ENCODE measurements around the gene NID1.

The NID1 gene

DNA sequence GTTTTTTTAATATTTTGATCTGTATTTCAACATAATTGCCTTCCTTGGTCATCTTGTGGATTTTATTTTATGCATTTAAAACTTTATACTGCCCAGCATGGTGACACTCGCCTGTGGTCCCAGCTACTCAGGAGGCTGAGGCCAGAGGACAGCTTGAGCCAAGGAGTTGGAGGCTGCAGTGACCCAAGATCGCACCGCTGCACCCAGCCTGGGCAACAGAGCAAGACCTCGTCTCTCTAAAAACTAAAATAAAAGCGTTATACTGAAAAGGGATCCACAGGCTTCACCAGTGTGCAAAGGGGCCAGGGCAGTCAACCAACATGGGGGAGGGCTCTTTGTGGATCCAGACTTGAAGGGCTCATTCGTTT lies 1.4 kb downstream of the NID1 start:
- no peak for DNase-seq

DNA sequence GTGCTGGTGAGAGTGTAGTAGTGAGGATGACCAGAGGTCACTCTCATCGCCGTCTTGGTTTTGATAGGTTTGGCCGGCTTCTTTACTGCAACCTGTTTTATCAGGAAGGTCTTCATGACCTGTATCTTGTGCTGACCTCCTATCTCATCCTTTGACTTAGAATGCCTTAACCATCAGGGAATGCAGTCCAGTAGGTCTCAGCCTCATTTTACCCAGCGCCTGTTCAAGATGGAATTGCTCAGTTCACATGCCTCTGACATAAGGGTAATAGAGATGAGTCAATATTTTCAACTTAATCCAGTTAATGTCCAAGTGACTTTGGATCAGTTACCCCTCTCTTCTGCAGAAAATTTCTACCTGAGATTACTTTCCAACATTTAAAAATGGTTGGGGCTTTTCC lies 4.6 kb downstream of the NID1 start:
- no peak for DNase-seq

DNA sequence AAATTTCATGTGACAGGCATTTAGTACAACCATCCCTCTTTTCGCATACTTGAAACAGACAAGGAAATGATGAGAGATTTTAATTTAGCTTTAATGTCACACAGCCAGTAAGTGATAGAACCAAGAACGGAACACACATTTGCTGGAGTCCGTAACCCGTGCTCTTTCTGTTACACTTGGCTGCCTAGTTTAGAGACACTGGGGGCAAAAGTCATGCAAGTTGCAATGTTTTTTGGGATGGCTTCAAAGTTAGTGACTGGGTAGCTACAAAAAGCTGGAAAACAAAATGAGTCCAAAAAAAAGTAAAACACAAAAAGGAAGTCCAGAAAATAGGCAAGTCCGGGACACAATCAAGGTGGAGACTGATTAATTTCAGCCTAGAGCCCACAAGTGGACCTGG lies 5.9 kb downstream of the NID1 start:
- no peak for DNase-seq

DNA sequence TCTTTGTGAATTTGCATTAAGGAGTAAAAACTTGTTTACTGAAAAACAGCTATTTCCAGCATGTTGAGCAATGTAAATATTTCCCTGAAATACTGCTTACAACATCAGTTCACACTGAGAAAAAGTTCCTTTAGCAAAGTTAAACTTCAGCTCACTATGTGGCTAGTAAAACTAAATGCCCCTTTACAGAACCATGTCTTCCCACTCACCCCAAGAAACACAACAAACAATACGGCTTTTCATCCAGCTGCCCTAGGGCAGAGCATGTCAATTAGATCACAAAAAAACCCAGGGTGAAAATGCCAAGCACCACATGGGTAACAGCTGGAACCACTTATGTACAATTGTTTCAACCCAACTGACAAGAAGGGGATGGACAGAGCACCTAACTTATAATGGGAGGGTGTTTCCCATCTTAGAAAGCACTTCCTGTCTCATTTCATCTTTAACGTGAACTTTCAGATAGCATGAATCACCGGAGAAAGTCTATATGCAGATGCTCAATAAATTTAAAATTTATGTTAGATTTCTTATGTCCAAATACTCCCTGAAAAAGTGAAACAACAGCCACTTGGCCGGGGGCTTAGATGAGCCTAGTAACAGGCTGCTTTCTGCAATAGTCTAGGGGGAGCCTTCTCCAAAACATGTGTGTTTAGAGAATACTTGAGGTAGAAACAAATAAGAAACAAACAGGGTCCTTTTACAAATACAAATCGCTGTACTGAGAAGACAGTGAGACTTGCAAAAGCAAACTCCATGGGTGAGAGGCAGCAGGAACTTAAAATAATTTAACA lies 6.6 kb downstream of the NID1 start:
- no peak for DNase-seq

DNA sequence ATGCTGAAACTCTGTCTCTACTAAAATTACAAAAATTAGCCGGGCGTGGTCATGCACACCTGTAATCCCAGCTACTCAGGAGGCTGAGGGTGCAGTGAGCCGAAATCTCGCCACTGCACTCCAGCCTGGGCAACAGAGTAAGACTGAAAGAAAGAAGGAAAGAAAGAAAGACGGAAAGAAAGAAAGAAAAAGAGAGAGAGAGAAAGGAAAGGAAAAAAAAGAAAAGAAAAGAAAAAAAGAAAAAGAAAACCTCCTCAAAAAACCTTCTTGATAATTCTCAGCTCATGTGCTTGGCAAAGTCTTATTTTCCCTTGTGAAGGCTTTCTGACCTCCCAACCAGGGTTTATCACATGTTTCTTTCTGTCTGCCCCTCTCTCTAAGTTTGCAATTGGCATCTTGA lies 7.3 kb downstream of the NID1 start:
- no peak for DNase-seq

DNA sequence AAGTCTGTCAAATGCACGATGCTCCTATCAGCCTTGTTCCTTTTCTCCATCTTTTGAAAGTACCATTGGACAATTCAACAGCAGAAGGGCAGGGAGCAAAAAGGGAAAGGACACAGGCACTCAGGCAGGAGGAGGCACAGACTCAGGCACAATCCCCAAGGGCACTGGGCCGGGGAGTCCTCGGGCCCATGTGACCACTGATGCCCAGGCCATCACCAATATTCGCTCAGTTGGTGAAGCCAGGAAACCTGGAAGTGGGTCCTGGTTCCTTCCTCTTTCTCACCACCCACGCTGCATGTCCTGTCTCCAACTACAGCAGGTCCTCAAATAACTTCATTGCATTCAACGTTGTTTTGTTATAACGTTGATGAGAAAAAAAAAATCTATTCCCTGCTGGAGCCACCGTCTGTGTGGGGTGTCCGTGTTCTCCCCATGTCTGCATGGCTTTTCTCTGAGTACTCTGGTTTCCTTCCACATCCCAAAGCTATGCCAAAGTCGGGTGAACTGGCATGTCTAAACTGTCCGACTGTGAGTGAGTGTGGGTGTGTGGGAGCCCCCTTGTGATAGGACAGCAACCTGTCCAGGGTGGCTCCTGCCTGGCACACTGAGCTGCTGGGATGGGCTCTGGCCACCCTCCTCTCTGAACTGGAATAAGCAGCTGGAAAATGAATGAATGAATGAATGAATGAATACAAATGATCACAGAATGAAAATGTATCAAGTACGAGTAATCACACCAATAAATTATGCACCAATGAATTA lies 12.5 kb downstream of the NID1 start:
- no peak for DNase-seq

DNA sequence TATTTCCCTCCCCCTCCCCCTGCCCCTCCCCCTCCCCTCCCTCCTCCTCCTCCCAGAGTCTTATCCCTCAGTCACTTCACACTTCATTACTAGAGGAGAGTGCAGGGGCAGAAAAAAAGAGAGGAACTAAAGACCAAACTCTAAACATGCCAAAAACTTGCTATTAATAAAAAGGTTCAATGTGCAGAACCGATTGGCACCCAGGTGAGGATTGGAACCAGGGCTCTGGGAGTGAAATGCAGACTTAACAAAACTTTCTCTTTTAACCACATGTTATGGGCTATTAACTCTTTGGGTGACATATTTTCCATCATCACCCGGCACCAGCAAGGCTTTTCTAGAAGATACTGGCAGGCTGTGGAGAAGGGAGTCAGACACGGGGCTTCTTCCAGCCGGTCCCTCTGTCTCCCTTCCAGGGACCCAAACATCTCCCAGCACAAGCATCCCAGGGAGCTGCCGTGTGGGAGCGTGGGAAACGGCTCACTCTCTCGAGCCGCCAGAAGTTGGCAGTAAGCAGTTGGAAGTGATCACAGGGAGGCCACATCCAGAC lies 13.6 kb downstream of the NID1 start:
- no peak for DNase-seq

DNA sequence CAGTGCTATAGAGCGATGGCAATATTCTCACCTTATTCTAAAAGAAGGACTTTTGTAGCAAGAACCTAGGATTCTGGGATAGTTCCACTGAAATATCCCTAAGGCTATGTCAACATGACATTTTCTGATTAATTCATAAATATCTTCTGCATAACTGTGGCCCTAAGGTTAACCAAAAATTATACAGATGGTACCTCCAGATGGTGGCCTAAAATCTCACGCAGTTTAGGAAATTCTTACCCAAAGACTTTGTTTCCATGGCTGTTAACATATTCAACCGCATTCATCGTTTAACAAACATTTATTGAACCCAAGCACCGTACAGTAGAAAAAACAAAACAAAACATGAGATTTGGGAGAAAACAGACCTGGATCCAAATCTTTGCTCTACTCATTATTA lies 19.1 kb downstream of the NID1 start:
- no peak for DNase-seq

DNA sequence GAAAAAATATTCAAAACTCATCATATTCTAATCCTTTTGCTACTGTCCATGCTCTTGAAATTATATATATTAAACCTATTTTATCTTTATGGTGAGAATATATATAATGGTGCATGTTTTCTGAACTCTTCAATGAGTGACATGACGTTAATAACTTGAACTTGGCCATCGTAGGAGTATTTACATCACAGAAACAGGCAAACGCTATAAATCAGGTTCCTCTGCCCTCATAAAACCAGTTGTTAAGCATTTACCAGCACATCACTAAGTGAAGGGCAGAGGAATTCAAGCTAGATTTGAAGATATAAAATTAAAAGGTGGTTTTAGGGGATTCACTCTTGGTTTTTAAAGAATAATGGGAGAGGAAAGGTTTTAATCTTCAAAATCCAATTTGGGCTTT lies 20.5 kb downstream of the NID1 start:
- no peak for DNase-seq

DNA sequence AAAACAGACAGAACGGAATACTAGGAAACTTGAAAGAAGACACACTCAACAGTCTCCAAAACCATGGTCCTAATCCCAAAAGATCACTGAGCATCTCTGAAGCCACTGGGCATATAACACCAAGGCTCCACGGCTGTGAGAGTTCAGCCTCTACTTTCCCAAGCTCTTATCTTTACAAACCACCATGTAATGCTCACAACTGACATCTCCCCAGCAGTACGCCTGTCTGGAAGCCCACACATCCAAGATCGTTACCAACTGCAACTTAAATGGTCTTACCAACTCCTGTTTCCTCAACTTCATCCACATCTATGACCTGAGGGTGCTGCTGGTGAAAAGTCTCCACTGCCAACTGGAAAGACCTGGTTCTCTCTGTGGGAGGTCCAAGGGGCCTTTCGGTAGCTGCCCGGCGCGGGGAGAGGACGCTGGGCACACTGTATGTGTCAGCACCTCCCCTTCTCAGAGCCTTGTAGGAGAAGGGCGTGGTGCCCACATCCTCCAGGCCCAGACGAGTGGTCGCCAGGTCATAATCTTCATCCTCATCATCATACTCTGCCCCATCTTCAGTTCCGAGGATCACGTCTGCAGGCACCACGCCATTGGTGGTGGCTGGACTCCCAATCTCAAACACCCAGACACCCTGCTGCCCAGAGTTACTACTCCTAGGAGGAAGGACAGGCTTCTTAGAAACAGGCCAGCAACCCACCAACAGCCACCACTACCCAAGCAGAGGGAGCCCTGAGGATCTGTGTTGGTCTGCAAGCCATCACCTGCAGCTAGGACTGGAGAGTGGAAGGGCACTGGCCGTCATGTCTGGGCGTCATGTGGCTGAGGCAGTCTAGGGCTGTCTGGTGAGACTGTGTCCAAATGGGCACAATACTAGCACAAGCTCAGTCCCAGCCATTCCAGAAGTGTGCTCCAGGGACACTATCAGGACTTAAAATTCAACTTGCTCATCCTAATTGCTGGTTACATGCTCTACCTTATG lies 23.0 kb downstream of the NID1 start:
- DNase-seq: no peak

DNA sequence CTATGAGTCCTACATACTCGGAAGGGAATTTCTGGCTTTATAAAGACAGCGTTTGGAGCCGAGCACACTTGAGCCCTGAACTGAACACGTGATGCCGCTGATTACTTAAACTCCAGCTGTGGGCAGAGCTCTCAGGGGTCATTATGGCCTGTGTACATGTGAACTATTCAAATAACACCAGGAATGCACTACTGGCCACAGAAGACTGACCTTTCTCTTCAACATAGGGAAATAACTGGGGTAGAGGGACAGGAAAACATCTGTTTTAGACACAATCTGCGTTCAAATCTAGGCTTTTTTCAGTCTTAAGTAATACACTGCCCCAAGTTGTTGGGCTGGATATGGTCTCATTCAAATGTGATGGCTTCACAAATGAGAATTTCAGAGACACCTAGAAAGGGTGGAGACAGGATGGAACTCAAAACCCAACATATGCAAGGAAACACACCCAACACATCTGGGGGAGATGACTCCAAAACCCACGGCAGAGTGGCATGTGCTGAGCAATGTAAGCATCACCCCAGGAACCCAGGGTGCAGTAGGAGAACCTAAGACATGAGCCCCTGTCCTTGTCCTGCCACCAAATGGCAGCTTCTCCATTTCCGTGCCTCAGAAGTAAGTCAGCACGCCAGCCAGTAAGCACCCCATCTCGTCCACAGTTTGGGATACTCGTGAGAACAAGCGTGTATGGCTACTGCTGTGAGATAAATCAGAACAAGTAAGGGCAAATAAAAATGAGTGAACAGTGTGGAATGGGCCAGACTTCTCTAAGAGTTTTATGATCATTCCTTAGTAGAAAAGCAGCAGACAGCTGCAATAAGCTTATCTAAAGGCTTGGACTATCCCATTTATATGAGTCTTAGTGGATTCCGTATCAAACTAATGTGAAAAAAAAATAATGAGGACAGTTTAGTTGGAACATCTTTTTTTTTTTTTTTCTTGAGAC lies 24.9 kb downstream of the NID1 start:
- DNase-seq: peak; percentile 37

DNA sequence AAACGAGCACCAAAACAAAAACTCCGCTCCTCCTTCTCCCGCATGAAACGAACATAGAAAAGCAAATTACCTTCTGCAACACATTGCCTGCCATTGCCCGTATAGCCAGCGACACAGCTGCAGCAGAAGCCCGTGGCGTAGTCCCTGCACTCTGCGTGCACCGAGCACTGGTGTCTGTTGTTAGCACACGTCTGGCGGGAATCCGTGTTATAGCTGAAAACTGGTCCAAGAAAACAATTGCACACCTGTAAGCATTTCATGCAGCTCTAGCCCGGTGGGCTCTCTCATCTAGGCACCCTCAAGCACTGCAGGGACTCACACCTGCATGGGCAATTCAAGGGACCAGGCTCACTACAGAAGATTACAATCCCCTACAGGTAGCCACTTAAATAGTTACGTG lies 26.9 kb downstream of the NID1 start:
- DNase-seq: no peak

DNA sequence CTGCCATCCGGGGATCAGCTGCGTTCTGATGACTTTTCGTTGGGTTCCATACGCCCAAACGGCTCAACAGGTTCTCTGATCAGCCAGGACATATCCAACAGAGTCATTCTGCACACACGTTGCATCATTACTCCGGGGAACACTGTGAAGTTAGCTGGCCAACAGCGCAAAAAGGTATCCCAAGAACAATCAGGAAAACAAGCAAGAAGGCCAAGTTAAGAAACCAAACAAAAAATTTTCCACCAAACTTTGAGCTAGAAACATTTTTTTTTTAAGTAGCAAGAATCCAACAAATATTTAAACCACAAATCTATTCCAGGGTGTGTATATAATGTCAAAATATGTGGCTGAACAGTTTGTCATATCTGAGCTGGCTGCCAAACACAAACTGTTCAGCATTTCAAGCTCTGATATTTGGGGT lies 29.2 kb downstream of the NID1 start:
- DNase-seq: no peak

DNA sequence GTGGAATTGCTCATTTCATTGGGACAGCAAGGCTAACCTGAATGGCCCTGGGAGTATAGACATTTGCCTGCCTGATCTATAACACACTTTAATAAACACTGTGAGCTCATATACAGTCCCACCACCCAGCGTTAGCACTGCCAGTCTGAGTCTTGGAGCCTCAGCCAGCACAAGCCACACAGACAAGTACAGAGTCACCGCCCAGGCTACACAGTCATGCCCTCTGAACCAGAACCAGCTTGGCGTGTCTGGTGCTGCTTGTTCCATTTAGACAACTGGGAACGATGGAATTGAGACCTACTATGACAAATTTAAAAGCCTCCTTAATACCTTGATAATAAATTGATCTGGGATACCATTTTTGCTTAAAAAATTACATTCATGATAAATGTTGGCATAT lies 31.6 kb downstream of the NID1 start:
- no peak for DNase-seq

DNA sequence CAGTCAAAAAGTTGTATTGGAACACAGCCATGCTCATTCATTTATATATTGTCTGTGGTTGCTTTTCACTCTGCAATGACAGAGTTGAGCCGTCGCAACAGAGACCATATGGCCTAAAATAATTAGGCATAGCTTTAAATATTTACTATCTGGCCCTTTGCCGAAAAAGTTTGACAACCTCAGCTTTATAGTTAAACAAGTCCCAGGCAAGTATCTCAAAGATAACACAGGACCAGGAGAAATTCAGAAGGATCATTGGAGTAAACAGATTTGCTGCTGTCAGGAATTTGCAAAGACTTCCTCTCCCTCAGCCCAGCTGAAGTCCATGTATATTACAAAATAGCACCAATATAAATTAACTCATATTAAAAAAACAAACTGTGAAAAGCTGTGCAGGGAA lies 34.4 kb downstream of the NID1 start:
- DNase-seq: no peak

DNA sequence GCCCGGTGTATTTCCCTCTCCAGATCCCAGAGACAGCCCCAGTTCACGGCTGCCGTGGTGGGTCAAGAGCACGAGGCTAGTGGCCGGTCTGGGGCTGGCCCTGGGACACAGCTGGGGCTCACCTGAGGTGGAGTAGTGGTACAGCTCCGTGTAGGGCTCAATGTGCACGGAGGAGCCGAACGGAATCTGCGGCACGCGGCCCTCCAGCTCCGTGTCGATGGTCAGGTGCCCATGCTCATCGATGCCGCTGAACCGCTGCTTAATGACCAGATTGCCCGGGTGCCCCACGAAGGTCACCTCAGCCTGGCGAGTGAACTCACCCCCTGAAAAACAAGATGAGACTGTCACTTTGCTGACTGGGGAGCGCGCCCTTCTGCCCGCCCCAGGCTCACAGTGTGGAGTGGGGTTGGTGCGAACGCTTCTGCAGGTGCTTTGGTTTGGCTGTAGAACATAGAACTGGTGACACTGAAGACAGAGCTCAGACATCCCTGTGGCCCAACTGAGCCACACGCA lies 35.4 kb downstream of the NID1 start:
- DNase-seq: no peak

DNA sequence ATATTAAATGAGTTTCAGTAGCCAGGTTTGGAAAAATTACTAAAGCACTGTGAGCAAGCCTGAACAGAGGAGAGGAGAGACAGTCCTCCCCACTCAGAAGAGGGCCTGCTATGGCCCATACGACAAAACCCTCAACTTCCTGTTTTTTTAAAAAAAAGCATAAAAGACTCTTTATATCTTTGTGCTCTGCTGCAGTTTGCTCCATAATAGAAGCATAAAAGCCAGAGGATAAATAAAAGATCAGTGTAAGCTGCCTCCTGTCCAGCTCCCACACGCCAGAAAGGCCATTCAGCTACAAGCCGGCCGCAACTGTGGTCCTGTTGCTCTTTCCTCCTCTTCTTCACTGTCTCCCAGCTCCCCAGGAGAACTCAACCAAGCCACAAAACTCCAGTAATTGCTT lies 37.8 kb downstream of the NID1 start:
- no peak for DNase-seq

DNA sequence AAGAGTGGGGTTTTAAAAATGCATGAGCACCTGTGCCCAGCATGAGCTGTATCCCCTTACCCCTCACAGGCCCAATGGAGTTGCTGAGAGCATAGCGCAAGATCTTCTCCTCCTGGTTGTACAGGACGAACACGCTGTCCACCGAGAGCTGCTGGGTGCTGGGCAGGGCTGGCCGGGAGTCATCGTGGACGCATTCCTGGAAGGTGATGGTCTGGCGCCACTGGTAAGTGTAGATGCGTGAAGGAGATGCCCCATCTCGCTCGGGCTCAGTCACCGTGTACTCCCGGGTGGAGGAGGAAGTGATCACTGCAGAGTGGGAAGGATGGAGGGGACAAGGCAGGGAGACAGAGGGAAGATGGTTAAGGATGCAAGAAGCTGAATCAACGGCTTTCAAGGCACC lies 39.1 kb downstream of the NID1 start:
- no peak for DNase-seq

DNA sequence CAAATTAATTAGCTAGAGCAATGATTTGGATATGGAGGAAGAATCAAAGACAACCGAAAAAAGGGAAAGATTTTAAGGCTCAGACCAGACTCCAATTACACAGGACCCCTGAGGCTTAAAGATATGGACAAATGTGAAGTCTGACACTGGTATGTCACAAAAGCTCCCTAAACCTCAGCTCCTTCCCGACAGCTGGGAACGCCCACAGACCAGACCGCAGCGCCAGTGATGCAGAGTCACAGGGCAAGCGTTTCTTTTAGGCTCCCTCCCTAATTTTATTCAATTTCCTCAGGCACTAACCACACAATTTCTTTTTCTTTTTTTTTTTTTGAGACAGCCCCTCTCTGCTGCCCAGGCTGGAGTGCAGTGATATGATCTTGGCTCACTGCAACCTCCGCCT lies 40.2 kb downstream of the NID1 start:
- DNase-seq: no peak

DNA sequence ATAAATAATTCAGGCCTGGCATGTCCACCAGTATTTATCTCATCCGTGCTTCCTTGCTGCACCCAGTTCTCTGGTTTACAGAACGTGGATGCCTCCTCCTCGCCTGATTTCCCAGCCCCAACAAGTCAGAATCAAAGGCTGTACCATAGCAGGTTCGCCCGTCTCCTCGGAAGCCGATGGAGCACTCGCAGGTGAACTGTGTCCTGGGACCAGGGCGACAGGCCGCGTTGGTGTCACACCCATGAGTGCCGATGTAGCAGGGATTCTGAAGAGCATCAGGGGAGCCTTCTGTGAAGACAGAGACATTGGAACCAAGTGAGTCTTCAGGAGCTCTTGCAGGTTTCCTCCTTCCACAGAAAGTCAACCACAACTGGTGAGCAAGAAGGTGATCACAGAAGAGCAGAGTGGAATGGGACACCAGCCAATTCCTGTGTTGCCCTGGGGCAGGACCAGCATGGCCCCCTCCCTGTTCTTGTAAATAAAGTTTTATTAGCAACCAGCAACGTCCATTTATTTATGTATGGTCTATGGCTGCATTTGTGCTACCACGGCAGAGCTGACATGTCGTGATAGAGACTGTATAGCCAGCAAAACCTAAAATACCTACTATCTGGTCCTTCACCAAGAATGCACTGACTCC lies 40.8 kb downstream of the NID1 start:
- no peak for DNase-seq

Data from SHP77 treated with DMSO at 0.1 percent for 48 hours (cell line).